ENCODE measurements around the gene TP53I3. TPM values are rescaled to one million over a fixed set of nuclear protein-coding genes. Genes with fewer than 3 reads are reported as not detected.

Gene TP53I3
- total RNA-seq, 2 donors from 2014 or later = 18.5 to 36.8 TPM

- H3K36me3 ChIP-seq (replicated peaks in 1 of 2; ENCODE audit: insufficient read depth in 1 of 2, low read depth in 2 of 2) = no peaks in the 10 kb centered on the region
- no peak for DNase-seq
- no peak overlapping the region for H3K27ac ChIP-seq
- WGBS, 2 donors = 65 to 66% methylated on average over 7 to 8 of the region's 8 CpGs
- no peak overlapping the region for H3K4me3 ChIP-seq
- no peak for ATAC-seq
- peaks cover 13% of the 10 kb centered on the region for H3K4me1 ChIP-seq
- TF ChIP-seq POLR2A (IDR thresholded peaks at IDR 0.05) = no peak
- no peak for TF ChIP-seq CTCF (IDR thresholded peaks at IDR 0.05)
- no peaks in the 10 kb centered on the region for H3K27me3 ChIP-seq
- H3K9me3 ChIP-seq = no peaks in the 10 kb centered on the region
- intact Hi-C loops (cut with DNase I) = no loop called here
Observed at GRCh38 chr2:24054366-24055010, 30.1 kb downstream of the TP53I3 start.

GRCh38 chr2:24052951-24053350 is 31.7 kb downstream of the TP53I3 start:
- Histone ChIP-seq H3K36me3 (replicated peaks in 1 of 2; ENCODE audit: insufficient read depth in 1 of 2, low read depth in 2 of 2) (no peaks in the 10 kb centered on the region), H3K4me1 (peaks cover 22% of the 10 kb centered on the region), H3K27me3 (no peaks in the 10 kb centered on the region), H3K9me3 (no peaks in the 10 kb centered on the region), H3K4me3 (no peak overlapping the region), H3K27ac (no peak overlapping the region)
- intact Hi-C loops (cut with DNase I) = no loop called here
- WGBS, 2 donors = 93 to 100% methylated on average over 1 of the region's 1 CpG
- no peak for DNase-seq
- no peak for ATAC-seq
- TF ChIP-seq CTCF (IDR thresholded peaks at IDR 0.05) = no peak
- no peak for TF ChIP-seq POLR2A (IDR thresholded peaks at IDR 0.05)

GRCh38 chr2:24051833-24052232 is 32.8 kb downstream of the TP53I3 start:
- 72 to 78% methylated on average over 8 of the region's 8 CpGs for WGBS, 2 donors
- no peak for DNase-seq
- Histone ChIP-seq H3K36me3 (replicated peaks in 1 of 2; ENCODE audit: insufficient read depth in 1 of 2, low read depth in 2 of 2) (no peaks in the 10 kb centered on the region), H3K4me1 (peaks cover 25% of the 10 kb centered on the region), H3K9me3 (no peaks in the 10 kb centered on the region), H3K27me3 (no peaks in the 10 kb centered on the region), H3K4me3 (no peak overlapping the region), H3K27ac (no peak overlapping the region)
- TF ChIP-seq CTCF (IDR thresholded peaks at IDR 0.05) (no peak), POLR2A (IDR thresholded peaks at IDR 0.05) (no peak)
- no peak for ATAC-seq
- intact Hi-C loops (cut with DNase I) = no loop called here

GRCh38 chr2:24050041-24050979 is 34.3 kb downstream of the TP53I3 start:
- Histone ChIP-seq H3K27me3 (no peaks in the 10 kb centered on the region), H3K4me3 (peak overlapping the region; percentile 65 to 93), H3K9me3 (no peaks in the 10 kb centered on the region), H3K27ac (peak overlapping the region in 3 of 4 donors; percentile 23 to 58 (median 45)), H3K36me3 (replicated peaks in 1 of 2; ENCODE audit: insufficient read depth in 1 of 2, low read depth in 2 of 2) (no peaks in the 10 kb centered on the region), H3K4me1 (peaks cover 33% of the 10 kb centered on the region)
- ATAC-seq = no peak
- WGBS, 2 donors = 6 to 11% methylated on average over 11 to 41 of the region's 47 CpGs
- peak; percentile 21 to 41 (median 36) for DNase-seq
- TF ChIP-seq CTCF (IDR thresholded peaks at IDR 0.05) (no peak), POLR2A (IDR thresholded peaks at IDR 0.05) (no peak)
- intact Hi-C loops (cut with DNase I) = no loop called here
